ENCODE measurements around the gene PID1. TPM values are rescaled to one million over a fixed set of nuclear protein-coding genes. Genes with fewer than 3 reads are reported as not detected.

PID1 gene
- total RNA-seq, 1 donor from 2014 or later, result 83.2 TPM

DNA sequence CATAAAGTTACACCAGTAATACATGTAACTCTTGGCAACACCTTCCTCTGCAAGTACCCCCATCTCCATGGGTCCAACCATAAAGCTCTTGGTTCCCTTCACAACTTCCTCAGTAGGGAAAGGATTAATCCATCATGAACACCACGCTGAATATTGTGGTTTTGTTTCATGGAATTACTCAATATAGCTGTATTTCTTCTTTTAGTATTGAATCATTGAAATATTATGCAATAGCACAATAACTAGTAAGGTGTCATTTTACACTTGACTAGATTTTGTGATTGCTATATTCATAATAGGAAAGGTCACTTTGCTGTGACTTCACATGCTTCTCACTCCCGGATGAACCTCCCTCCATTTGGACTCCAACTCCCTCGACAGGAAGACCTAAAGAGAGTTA is 29.7 kb upstream of the PID1 start:
- H3K36me3 ChIP-seq, result no peaks in the 10 kb centered on the region
- no peak overlapping the region for H3K27ac ChIP-seq
- TF ChIP-seq POLR2AphosphoS5 (IDR thresholded peaks at IDR 0.05; ENCODE audit: insufficient read depth in 1 of 2, low read depth in 1 of 2) (no peak), POLR2A (IDR thresholded peaks at IDR 0.05) (no peak)
- TF ChIP-seq, protein P1, sequence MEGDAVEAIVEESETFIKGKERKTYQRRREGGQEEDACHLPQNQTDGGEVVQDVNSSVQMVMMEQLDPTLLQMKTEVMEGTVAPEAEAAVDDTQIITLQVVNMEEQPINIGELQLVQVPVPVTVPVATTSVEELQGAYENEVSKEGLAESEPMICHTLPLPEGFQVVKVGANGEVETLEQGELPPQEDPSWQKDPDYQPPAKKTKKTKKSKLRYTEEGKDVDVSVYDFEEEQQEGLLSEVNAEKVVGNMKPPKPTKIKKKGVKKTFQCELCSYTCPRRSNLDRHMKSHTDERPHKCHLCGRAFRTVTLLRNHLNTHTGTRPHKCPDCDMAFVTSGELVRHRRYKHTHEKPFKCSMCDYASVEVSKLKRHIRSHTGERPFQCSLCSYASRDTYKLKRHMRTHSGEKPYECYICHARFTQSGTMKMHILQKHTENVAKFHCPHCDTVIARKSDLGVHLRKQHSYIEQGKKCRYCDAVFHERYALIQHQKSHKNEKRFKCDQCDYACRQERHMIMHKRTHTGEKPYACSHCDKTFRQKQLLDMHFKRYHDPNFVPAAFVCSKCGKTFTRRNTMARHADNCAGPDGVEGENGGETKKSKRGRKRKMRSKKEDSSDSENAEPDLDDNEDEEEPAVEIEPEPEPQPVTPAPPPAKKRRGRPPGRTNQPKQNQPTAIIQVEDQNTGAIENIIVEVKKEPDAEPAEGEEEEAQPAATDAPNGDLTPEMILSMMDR (IDR thresholded peaks at IDR 0.05), result no peak
- H3K4me3 ChIP-seq, result no peak overlapping the region
- H3K27me3 ChIP-seq, result no peaks in the 10 kb centered on the region
- no peak for DNase-seq (ENCODE audit: extremely low spot score in 2 of 2)
- H3K9me3 ChIP-seq, result no peaks in the 10 kb centered on the region
- intact Hi-C loops (cut with DNase I), result no loop called here
- H3K4me1 ChIP-seq, result peaks cover 8% of the 10 kb centered on the region

GRCh38 chr2:229300371-229300770 is 29.3 kb upstream of the PID1 start:
- H3K4me3 ChIP-seq, result no peak overlapping the region
- H3K9me3 ChIP-seq, result no peaks in the 10 kb centered on the region
- H3K27me3 ChIP-seq, result no peaks in the 10 kb centered on the region
- no peaks in the 10 kb centered on the region for H3K36me3 ChIP-seq
- intact Hi-C loops (cut with DNase I), result no loop called here
- no peak for TF ChIP-seq POLR2AphosphoS5 (IDR thresholded peaks at IDR 0.05; ENCODE audit: insufficient read depth in 1 of 2, low read depth in 1 of 2)
- TF ChIP-seq, protein P1 (IDR thresholded peaks at IDR 0.05), result no peak
- TF ChIP-seq POLR2A (IDR thresholded peaks at IDR 0.05), result no peak
- H3K27ac ChIP-seq, result no peak overlapping the region
- H3K4me1 ChIP-seq, result peaks cover 8% of the 10 kb centered on the region
- DNase-seq (ENCODE audit: extremely low spot score in 2 of 2), result no peak

DNA sequence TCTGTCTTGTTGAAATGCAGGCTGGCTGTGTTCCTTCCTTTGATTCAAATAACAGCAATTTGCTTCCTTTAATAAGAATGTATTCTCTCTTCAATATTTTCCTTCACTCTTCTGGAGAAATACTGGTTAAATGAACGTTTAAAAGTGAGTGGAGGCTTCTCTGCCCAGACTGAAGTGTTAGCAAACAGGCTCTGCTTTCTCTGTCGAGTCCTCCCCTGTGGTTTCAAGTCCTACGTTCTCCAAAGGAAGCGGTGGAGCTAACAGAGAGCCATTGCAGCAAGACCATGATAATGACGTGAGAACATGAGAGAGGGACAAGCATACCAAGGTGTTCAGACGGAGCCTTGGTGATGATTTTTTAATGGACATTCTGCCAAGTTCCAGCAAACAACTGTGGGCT is 26.2 kb upstream of the PID1 start:
- intact Hi-C loops (cut with DNase I), result no loop called here
- H3K9me3 ChIP-seq, result no peaks in the 10 kb centered on the region

DNA sequence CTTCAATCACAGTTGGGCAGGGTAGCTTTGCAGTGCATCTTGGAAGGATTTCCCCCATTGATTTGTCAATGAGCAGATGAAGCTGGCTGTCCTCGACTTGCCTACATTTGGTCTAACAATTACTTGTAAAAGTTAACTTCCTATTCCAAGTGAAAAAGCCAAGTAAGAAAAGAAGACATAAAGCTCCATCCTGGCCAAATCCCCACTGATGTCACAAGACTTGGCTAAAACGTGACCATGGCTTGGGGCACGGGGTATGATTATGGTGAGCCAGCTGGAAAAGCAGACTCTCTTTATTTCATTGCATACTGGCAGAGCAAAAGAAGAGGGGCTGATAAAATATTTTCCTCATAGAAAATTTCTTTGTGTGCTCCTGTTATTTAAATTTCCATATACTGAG is 25.4 kb upstream of the PID1 start:
- H3K4me1 ChIP-seq, result peaks cover 8% of the 10 kb centered on the region
- no peaks in the 10 kb centered on the region for H3K9me3 ChIP-seq
- no peaks in the 10 kb centered on the region for H3K27me3 ChIP-seq
- H3K27ac ChIP-seq, result no peak overlapping the region
- DNase-seq (ENCODE audit: extremely low spot score in 2 of 2), result no peak
- TF ChIP-seq POLR2AphosphoS5 (IDR thresholded peaks at IDR 0.05; ENCODE audit: insufficient read depth in 1 of 2, low read depth in 1 of 2) (no peak), POLR2A (IDR thresholded peaks at IDR 0.05) (no peak)
- TF ChIP-seq, protein P1 (IDR thresholded peaks at IDR 0.05), result no peak
- H3K4me3 ChIP-seq, result no peak overlapping the region
- H3K36me3 ChIP-seq, result no peaks in the 10 kb centered on the region
- intact Hi-C loops (cut with DNase I), result no loop called here

More for the DNA sequence above, 26.2 kb upstream of the PID1 start:
- Histone ChIP-seq H3K4me3 (no peak overlapping the region), H3K4me1 (peaks cover 8% of the 10 kb centered on the region), H3K36me3 (no peaks in the 10 kb centered on the region), H3K27me3 (no peaks in the 10 kb centered on the region), H3K27ac (no peak overlapping the region)
- TF ChIP-seq, protein P1 (IDR thresholded peaks at IDR 0.05), result no peak
- no peak for TF ChIP-seq POLR2A (IDR thresholded peaks at IDR 0.05)
- TF ChIP-seq POLR2AphosphoS5 (IDR thresholded peaks at IDR 0.05; ENCODE audit: insufficient read depth in 1 of 2, low read depth in 1 of 2), result no peak
- no peak for DNase-seq (ENCODE audit: extremely low spot score in 2 of 2)

GRCh38 chr2:229296016-229296415 is 24.9 kb upstream of the PID1 start:
- Histone ChIP-seq H3K9me3 (no peaks in the 10 kb centered on the region), H3K4me3 (no peak overlapping the region), H3K27me3 (no peaks in the 10 kb centered on the region), H3K36me3 (no peaks in the 10 kb centered on the region), H3K4me1 (peaks cover 8% of the 10 kb centered on the region), H3K27ac (no peak overlapping the region)
- intact Hi-C loops (cut with DNase I), result no loop called here
- no peak for TF ChIP-seq POLR2AphosphoS5 (IDR thresholded peaks at IDR 0.05; ENCODE audit: insufficient read depth in 1 of 2, low read depth in 1 of 2)
- TF ChIP-seq POLR2A (IDR thresholded peaks at IDR 0.05), result no peak
- TF ChIP-seq, protein P1 (IDR thresholded peaks at IDR 0.05), result no peak
- DNase-seq (ENCODE audit: extremely low spot score in 2 of 2), result no peak
